Activated CD4-positive, alpha-beta T cell treated with anti-CD3 and anti-CD28 coated beads for 1 hour (primary cell): ENCODE results near the gene RMND1.
A peak's percentile ranks its signal among the peaks of the same experiment; 100 is the strongest.
"Not testable (repeated sequence)": the region's sequence is repeated elsewhere in the genome, so short reads cannot be mapped to it uniquely, and the experiment has no call there.

Experiments used
- DNase-seq: peaks from one replicate; pipeline ENCODE4 v3.0.0-alpha.2; 2020

The RMND1 gene

GRCh38 chr6:151413372-151414145 is 38.4 kb downstream of the RMND1 start:
- DNase-seq, result peak; percentile 45

GRCh38 chr6:151412909-151413308 is 39.0 kb downstream of the RMND1 start:
- DNase-seq, result no peak

GRCh38 chr6:151409679-151410078 is 42.2 kb downstream of the RMND1 start:
- no peak for DNase-seq

- DNase-seq, result no peak
Measured at GRCh38 chr6:151409260-151409659, 42.7 kb downstream of the RMND1 start.

- no peak for DNase-seq
Measured at GRCh38 chr6:151408858-151409257, 43.1 kb downstream of the RMND1 start.

GRCh38 chr6:151403919-151404308 is 48.0 kb downstream of the RMND1 start:
- no peak for DNase-seq

- no peak for DNase-seq
Measured at GRCh38 chr6:151402228-151402627, 49.7 kb downstream of the RMND1 start.

- no peak for DNase-seq
Measured at GRCh38 chr6:151400473-151400872, 51.5 kb downstream of the RMND1 start.

GRCh38 chr6:151399679-151400078 is 52.2 kb downstream of the RMND1 start:
- DNase-seq, result no peak

GRCh38 chr6:151393410-151393809 is 58.5 kb downstream of the RMND1 start:
- DNase-seq, result no peak

- DNase-seq, result no peak
Measured at GRCh38 chr6:151392427-151392826, 59.5 kb downstream of the RMND1 start.

- DNase-seq, result peak; percentile 48
Measured at GRCh38 chr6:151391471-151392413, 60.2 kb downstream of the RMND1 start, which contains the start of gene ZBTB2. Gene ZBTB2, minus strand, starts transcription at chr6:151391559. Its CDS starts 17,922 bp downstream, at chr6:151373637.

GRCh38 chr6:151390851-151391470 is 61.0 kb downstream of the RMND1 start:
- DNase-seq, result peak; percentile 74

GRCh38 chr6:151390276-151390850 is 61.6 kb downstream of the RMND1 start:
- DNase-seq, result peak; percentile 97

- no peak for DNase-seq
Measured at GRCh38 chr6:151389618-151390275, 62.2 kb downstream of the RMND1 start.

GRCh38 chr6:151388997-151389617 is 62.8 kb downstream of the RMND1 start:
- DNase-seq, result no peak

GRCh38 chr6:151388236-151388635 is 63.7 kb downstream of the RMND1 start:
- DNase-seq, result no peak

GRCh38 chr6:151387175-151387970 is 64.6 kb downstream of the RMND1 start:
- DNase-seq, result no peak

GRCh38 chr6:151385177-151385576 is 66.7 kb downstream of the RMND1 start:
- DNase-seq, result no peak

- DNase-seq, result no peak
Measured at GRCh38 chr6:151384151-151384550, 67.8 kb downstream of the RMND1 start.

- not testable (repeated sequence) for DNase-seq
Measured at GRCh38 chr6:151382631-151383030, 69.3 kb downstream of the RMND1 start.
